Astrocyte of the hippocampus (primary cell): ENCODE results near the gene GLB1L.
A peak's percentile ranks its signal among the peaks of the same experiment; 100 is the strongest.
"Not testable (repeated sequence)": the region's sequence is repeated elsewhere in the genome, so short reads cannot be mapped to it uniquely, and the experiment has no call there.

ENCODE experiments used
- DNase-seq: peaks from one replicate; pipeline ENCODE4 v3.0.0; 2011; ENCODE audit warnings: low read depth, low spot score

Gene GLB1L

GRCh38 chr2:219207134-219207883 is 37.9 kb downstream of the GLB1L start:
- DNase-seq = no peak

DNA sequence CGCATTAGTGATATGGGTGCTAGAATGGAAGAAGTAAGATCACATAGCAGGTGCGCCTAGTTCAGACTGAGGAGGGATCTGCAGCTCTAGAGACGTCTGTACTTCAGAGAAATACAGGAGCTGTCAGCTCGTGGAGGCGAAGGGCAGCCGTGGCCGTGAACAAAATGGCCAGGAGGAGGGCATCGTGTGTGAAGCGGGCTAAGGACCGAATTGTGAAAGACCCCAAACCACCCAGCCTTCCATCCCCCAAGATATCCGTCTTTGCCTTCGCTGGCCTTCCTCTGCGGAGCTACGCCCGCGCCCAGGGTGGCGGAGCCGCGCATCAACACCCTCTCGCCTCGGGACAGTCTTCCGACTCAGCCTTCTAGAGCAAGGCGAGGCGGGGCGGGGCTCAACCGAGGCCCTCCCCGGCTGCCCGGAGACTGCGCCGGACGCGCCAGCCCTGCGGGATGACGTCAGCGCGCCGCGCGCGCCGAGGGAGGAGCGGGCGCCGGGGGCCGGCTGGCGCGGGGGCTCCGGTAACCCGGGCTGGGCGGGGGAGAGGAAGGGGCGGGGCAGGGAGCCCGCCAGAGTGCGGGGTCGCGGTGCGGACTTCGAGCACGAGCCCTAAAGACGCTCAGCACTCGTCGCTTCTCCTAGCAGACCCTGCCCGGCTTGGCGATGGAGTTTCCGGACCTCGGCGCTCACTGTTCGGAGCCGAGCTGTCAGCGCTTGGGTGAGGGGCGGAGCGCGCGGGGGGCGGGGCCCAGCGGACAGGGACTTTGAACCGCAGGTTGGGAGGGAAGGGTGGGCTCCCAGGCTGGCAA is 38.7 kb downstream of the GLB1L start, which contains the start of gene ZFAND2B:
Gene ZFAND2B, plus strand, starts transcription at position 455 of the 806 bp plus-strand sequence. Its CDS starts 206 bp downstream, at position 661.
- DNase-seq = peak; percentile 99

- DNase-seq = no peak
Observed at GRCh38 chr2:219205981-219206327, 39.3 kb downstream of the GLB1L start.

DNA sequence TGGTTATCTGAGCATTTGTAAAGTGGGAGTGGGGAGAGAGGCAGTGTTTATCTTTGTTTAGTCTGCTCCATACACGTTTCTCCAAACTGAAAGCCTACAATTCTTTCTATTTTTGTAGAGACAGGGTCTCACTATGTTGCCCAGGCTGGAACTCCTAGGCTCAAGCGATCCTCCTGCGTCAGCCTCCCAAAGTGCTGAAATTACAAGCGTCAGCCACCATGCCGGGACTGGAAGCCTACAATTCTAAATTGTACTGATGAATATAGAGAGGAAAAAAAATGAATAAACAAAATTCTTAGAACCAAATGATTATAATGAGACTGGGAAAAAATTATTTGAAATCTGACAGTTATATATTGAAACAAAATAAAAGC is 40.1 kb downstream of the GLB1L start:
- no peak for DNase-seq

DNA sequence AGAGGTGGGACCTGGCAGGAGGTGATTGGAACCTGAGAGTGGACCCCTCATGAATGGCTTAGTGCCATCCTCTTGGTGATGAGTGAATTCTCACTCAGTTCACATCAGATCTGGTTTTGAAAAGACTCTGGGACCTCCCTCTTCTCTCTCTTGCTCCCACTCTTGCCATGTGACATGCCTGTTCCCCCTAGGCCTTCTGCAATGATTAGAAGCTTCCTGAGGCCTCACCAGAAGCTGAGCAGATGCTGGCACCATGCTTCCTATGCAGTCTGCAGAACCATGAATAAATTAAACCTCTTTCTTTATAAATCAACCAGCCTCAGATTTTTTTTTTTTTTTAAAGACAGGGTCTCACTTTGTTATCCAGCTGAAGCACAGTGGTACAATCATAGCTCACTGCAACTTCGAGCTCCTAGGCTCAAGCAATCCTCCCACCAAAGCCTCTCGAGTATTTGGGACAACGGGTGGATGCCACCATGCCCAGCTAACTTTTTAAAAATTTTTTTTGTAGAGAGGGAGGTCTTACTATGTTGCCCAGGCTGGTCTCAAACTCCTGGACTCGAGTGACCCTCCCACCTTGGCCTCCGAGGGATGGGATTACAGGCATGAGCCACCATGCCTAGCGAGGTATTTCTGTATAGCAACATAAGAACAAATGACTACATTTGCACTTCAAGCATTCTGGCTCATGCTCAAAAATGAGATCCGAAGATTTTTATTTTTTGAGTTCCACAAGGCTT is 40.6 kb downstream of the GLB1L start:
- no peak for DNase-seq

- not testable (repeated sequence) for DNase-seq
Observed at GRCh38 chr2:219201331-219201730, 43.9 kb downstream of the GLB1L start.

GRCh38 chr2:219200502-219201326 is 44.5 kb downstream of the GLB1L start:
- DNase-seq = not testable (repeated sequence)

- no peak for DNase-seq
Observed at GRCh38 chr2:219199470-219200211, 45.6 kb downstream of the GLB1L start.

GRCh38 chr2:219198974-219199373 is 46.3 kb downstream of the GLB1L start:
- no peak for DNase-seq

DNA sequence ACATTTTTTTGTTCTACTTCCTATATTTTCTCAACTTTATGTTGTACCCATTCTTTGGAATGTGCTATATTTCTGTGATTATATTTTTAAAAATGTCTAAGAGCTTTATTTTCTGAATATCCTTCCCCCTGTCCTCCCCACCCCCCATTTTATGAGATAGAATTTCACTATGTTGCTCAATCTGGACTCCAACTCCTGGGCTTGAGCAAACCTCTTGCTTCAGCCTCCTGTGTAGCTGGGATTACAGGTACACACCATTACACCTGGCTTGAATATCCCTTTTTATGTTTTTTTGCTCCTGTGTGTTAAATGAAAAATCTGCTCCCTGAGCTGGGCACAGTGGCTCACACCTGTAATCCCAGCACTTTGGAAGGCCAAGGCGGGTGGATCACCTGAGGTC is 47.9 kb downstream of the GLB1L start:
- DNase-seq = no peak

- no peak for DNase-seq
Observed at GRCh38 chr2:219186754-219187456, 58.3 kb downstream of the GLB1L start.
